DND-41 (cell line): ENCODE data around the gene NTSR1.

Experiments used
- ATAC-seq: fragments of 200-7000 bp; cut with Tn5 transposase; 3 replicates; pipeline ENCODE4 v1.9.1; 2021; ENCODE audit warnings: low read depth; ENCODE audit not compliant: insufficient read depth
- DNase-seq: peaks from one replicate; pipeline ENCODE4 v3.0.0-alpha.2; 2020
- H2AFZ ChIP-seq: 2 replicates; pipeline ENCODE4 v1.6.0; 2012; ENCODE audit warnings: low read depth, low read length
- H3K27ac ChIP-seq: 2 replicates; pipeline ENCODE4 v1.5.1; 2012; ENCODE audit warnings: low read length, inconsistent platforms
- H3K27me3 ChIP-seq: fragments of 200-600 bp; sonication (generic); 2 replicates; pipeline ENCODE4 v1.6.0; 2012; ENCODE audit warnings: low read length, mild to moderate bottlenecking, inconsistent platforms; ENCODE audit not compliant: insufficient read depth, poor library complexity
- H3K36me3 ChIP-seq: 2 replicates; pipeline ENCODE4 v1.5.1; 2012; ENCODE audit warnings: low read length, inconsistent platforms; ENCODE audit not compliant: insufficient read depth
- H3K4me1 ChIP-seq: 2 replicates; pipeline ENCODE4 v1.5.1; 2012; ENCODE audit warnings: mild to moderate bottlenecking, low read length; ENCODE audit not compliant: insufficient read depth
- H3K4me2 ChIP-seq: 2 replicates; pipeline ENCODE4 v1.6.0; 2012; ENCODE audit warnings: mild to moderate bottlenecking, moderate library complexity, low read length, inconsistent platforms; ENCODE audit not compliant: insufficient read depth
- H3K4me3 ChIP-seq, 2 experiments: fragments of 200-600 bp in 1 of 2; shearing (Covaris generic) in 1 of 2; 2 replicates each; pipeline ENCODE4 v1.5.1; 2012 to 2016; ENCODE audit warnings: inconsistent platforms in 2 of 2, low read length in 2 of 2, mild to moderate bottlenecking in 2 of 2, low read depth in 1 of 2, moderate library complexity in 1 of 2
- H3K79me2 ChIP-seq: 2 replicates; pipeline ENCODE4 v1.6.0; 2012; ENCODE audit warnings: low read length, inconsistent platforms; ENCODE audit not compliant: insufficient read depth
- H3K9ac ChIP-seq: 2 replicates; pipeline ENCODE4 v1.6.0; 2012; ENCODE audit warnings: low read depth, mild to moderate bottlenecking, inconsistent platforms, low read length, moderate library complexity
- H3K9me3 ChIP-seq: 2 replicates; pipeline ENCODE4 v1.5.1; 2012; ENCODE audit warnings: low read length, moderate library complexity, mild to moderate bottlenecking, inconsistent platforms; ENCODE audit not compliant: insufficient read depth, severe bottlenecking
- H4K20me1 ChIP-seq: 2 replicates; pipeline ENCODE4 v1.6.0; 2012; ENCODE audit warnings: low read length; ENCODE audit not compliant: insufficient read depth
- CTCF ChIP-seq: IDR thresholded peaks from 2 replicates; pipeline ENCODE4 v1.5.1; 2012; ENCODE audit warnings: borderline replicate concordance, low read length, moderate library complexity, mild to moderate bottlenecking; ENCODE audit not compliant: poor library complexity, severe bottlenecking; ENCODE audit errors: extremely low read depth
- EZH2 ChIP-seq: IDR thresholded peaks from 3 replicates; pipeline ENCODE4 v1.6.1; 2012; ENCODE audit warnings: borderline replicate concordance, low read depth, mild to moderate bottlenecking, moderate library complexity, low read length, inconsistent platforms; ENCODE audit not compliant: severe bottlenecking

Gene NTSR1

GRCh38 chr20:62718546-62718945 is 9.9 kb downstream of the NTSR1 start:
- H3K4me2 ChIP-seq: no peak overlapping the region
- no peak for TF ChIP-seq EZH2
- no peak for TF ChIP-seq CTCF
- ATAC-seq (no peak), DNase-seq (no peak)
- H3K27ac ChIP-seq: no peak overlapping the region
- H4K20me1 ChIP-seq: no peaks in the 10 kb centered on the region
- H3K9ac ChIP-seq: no peak overlapping the region
- peaks cover 2% of the 10 kb centered on the region for H3K27me3 ChIP-seq
- H2AFZ ChIP-seq: no peak overlapping the region
- H3K9me3 ChIP-seq: peaks cover 11% of the 10 kb centered on the region
- no peak overlapping the region for H3K4me3 ChIP-seq
- H3K79me2 ChIP-seq: no peaks in the 10 kb centered on the region
- no peaks in the 10 kb centered on the region for H3K36me3 ChIP-seq
- H3K4me1 ChIP-seq: peaks cover 7% of the 10 kb centered on the region

- ATAC-seq (no peak), DNase-seq (no peak)
- H3K4me1 ChIP-seq: peaks cover 7% of the 10 kb centered on the region
- H3K9me3 ChIP-seq: peaks cover 11% of the 10 kb centered on the region
- H3K4me3 ChIP-seq: no peak overlapping the region
- no peaks in the 10 kb centered on the region for H3K36me3 ChIP-seq
- no peak overlapping the region for H3K4me2 ChIP-seq
- no peak overlapping the region for H3K27ac ChIP-seq
- H3K27me3 ChIP-seq: peaks cover 2% of the 10 kb centered on the region
- TF ChIP-seq CTCF: no peak
- TF ChIP-seq EZH2: no peak
- no peaks in the 10 kb centered on the region for H4K20me1 ChIP-seq
- no peak overlapping the region for H3K9ac ChIP-seq
- H2AFZ ChIP-seq: no peak overlapping the region
- H3K79me2 ChIP-seq: no peaks in the 10 kb centered on the region
Measured at GRCh38 chr20:62719250-62719935, 10.8 kb downstream of the NTSR1 start.

GRCh38 chr20:62721511-62722370 is 13.1 kb downstream of the NTSR1 start:
- no peak for ATAC-seq
- H3K9ac ChIP-seq: no peak overlapping the region
- H3K79me2 ChIP-seq: no peaks in the 10 kb centered on the region
- H3K4me3 ChIP-seq: no peak overlapping the region
- H3K9me3 ChIP-seq: peaks cover 11% of the 10 kb centered on the region
- no peak overlapping the region for H3K27ac ChIP-seq
- H3K4me1 ChIP-seq: peaks cover 4% of the 10 kb centered on the region
- no peaks in the 10 kb centered on the region for H3K36me3 ChIP-seq
- no peak overlapping the region for H2AFZ ChIP-seq
- no peak for TF ChIP-seq CTCF
- TF ChIP-seq EZH2: no peak
- no peak for DNase-seq
- no peaks in the 10 kb centered on the region for H3K27me3 ChIP-seq
- H4K20me1 ChIP-seq: no peaks in the 10 kb centered on the region
- H3K4me2 ChIP-seq: no peak overlapping the region
